Measurements from ENCODE around the gene LONRF2.

LONRF2 gene

GRCh38 chr2:100237770-100238169, 84.5 kb downstream of the LONRF2 start:
- H3K27ac ChIP-seq, result no peak overlapping the region
- no peak for TF ChIP-seq CTCF (conservative IDR thresholded peaks at IDR 0.05)

GRCh38 chr2:100237163-100237562, 85.1 kb downstream of the LONRF2 start:
- peak; percentile 14; the same call in 1 of the 2 replicates for TF ChIP-seq CTCF (conservative IDR thresholded peaks at IDR 0.05)
- no peak overlapping the region for H3K27ac ChIP-seq

DNA sequence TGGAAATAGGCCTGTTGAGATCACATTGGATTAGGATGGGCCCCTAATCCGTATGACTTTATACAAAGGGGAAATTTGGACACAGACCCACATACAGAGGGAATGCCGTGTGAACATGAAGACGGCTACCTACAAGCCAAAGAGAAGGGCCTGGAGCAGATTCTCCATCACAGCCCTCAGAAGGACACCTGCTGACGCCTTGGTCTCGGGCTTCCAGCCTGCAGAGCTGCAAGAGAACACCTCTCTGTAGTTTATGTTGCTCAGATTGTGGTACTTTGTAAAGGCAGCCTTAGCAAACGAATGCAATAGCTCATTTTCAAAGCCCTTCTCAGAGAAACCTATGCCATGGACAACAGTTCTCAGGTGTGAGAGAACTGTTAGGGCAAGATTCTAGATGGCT, 86.1 kb downstream of the LONRF2 start:
- no peak overlapping the region for H3K27ac ChIP-seq
- TF ChIP-seq CTCF (conservative IDR thresholded peaks at IDR 0.05), result no peak

DNA sequence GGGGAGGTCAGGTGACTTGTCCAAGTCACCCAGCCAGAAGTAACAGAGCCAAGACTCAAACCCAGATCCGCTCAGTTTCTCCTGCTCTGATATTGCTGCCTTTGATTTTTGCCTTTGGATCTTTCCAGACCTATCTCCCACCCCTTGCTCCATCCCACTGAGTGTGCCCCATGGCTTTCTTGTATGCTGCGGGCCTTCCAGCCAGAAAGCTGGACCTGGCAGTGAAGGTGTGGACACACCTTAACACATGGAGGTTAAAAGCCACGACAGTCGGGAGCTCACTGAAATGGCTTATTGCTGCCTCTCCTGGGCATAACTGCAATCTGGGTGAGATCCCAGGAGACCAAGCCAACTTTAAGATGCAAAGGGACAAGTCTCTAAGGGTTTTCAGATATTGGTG, 86.7 kb downstream of the LONRF2 start:
- no peak overlapping the region for H3K27ac ChIP-seq
- no peak for TF ChIP-seq CTCF (conservative IDR thresholded peaks at IDR 0.05)

GRCh38 chr2:100235098-100235497, 87.2 kb downstream of the LONRF2 start:
- TF ChIP-seq CTCF (conservative IDR thresholded peaks at IDR 0.05), result no peak
- H3K27ac ChIP-seq, result no peak overlapping the region

GRCh38 chr2:100234141-100234540, 88.2 kb downstream of the LONRF2 start:
- no peak for TF ChIP-seq CTCF (conservative IDR thresholded peaks at IDR 0.05)
- no peak overlapping the region for H3K27ac ChIP-seq

- H3K27ac ChIP-seq, result no peak overlapping the region
- no peak for TF ChIP-seq CTCF (conservative IDR thresholded peaks at IDR 0.05)
Observed at GRCh38 chr2:100233061-100233460, 89.2 kb downstream of the LONRF2 start.

- TF ChIP-seq CTCF (conservative IDR thresholded peaks at IDR 0.05), result no peak
- H3K27ac ChIP-seq, result no peak overlapping the region; the same call in 1 of the 2 replicates
Observed at GRCh38 chr2:100230754-100231153, 91.5 kb downstream of the LONRF2 start.
